IMR-90 (cell line): ENCODE results near the gene TXLNA.

Experiments used
- BHLHE40 ChIP-seq: fragments of 150-350 bp; IDR thresholded peaks from 2 replicates; pipeline ENCODE4 v1.6.1; 2016; ENCODE audit warnings: mild to moderate bottlenecking, low read depth, low read length
- CHD1 ChIP-seq: IDR thresholded peaks from 2 replicates; pipeline ENCODE4 v1.6.1; 2012; ENCODE audit warnings: low read depth, low read length, improper control_type of control experiment
- CTCF ChIP-seq: conservative IDR thresholded peaks from 2 replicates; pipeline ENCODE4 v1.5.1; 2012; ENCODE audit warnings: mild to moderate bottlenecking, low read depth, low read length, improper control_type of control experiment
- FOS ChIP-seq: fragments of 150-350 bp; IDR thresholded peaks from 2 replicates; pipeline ENCODE4 v1.6.1; 2016; ENCODE audit warnings: low read depth, low read length
- MAFK ChIP-seq: IDR thresholded peaks from 2 replicates; pipeline ENCODE4 v1.6.1; 2012; ENCODE audit warnings: low read depth, low read length, improper control_type of control experiment
- MAZ ChIP-seq: IDR thresholded peaks from 2 replicates; pipeline ENCODE4 v1.6.1; 2012; ENCODE audit warnings: low read depth, mild to moderate bottlenecking, low read length, improper control_type of control experiment, moderate library complexity, borderline replicate concordance
- MXI1 ChIP-seq: IDR thresholded peaks from 2 replicates; pipeline ENCODE4 v1.6.1; 2012; ENCODE audit warnings: low read depth, mild to moderate bottlenecking, low read length, moderate library complexity, borderline replicate concordance
- POLR2A ChIP-seq: IDR thresholded peaks from 2 replicates; pipeline ENCODE4 v1.6.1; 2012; ENCODE audit warnings: mild to moderate bottlenecking, low read depth, low read length
- RAD21 ChIP-seq: IDR thresholded peaks from 2 replicates; pipeline ENCODE4 v1.6.1; 2012; ENCODE audit warnings: low read length, improper control_type of control experiment
- RCOR1 ChIP-seq: IDR thresholded peaks from 2 replicates; pipeline ENCODE4 v1.6.1; 2012; ENCODE audit warnings: mild to moderate bottlenecking, low read length, improper control_type of control experiment; ENCODE audit not compliant: insufficient replicate concordance
- RFX5 ChIP-seq: IDR thresholded peaks from 2 replicates; pipeline ENCODE4 v1.8.0; 2012; ENCODE audit warnings: low read depth, mild to moderate bottlenecking, low read length, moderate library complexity
- SMC3 ChIP-seq: fragments of 150-350 bp; IDR thresholded peaks from 2 replicates; pipeline ENCODE4 v1.6.1; 2016; ENCODE audit warnings: low read depth, mild to moderate bottlenecking, antibody characterized with exemption, low read length, moderate library complexity
- USF2 ChIP-seq: fragments of 150-350 bp; IDR thresholded peaks from 2 replicates; pipeline ENCODE4 v1.6.1; 2017; ENCODE audit warnings: mild to moderate bottlenecking, antibody characterized with exemption, low read length, low read depth

GRCh38 chr1:32204943-32205361 lies 25.5 kb downstream of the TXLNA start:
- TF ChIP-seq RCOR1 (no peak), RFX5 (no peak), FOS (no peak), CTCF (no peak), POLR2A (no peak), MXI1 (no peak), SMC3 (no peak), RAD21 (no peak), MAZ (no peak), USF2 (no peak), CHD1 (no peak), MAFK (no peak), BHLHE40 (no peak)
